Smooth muscle cell (in vitro differentiated cells): Measurements from ENCODE around the gene SIM2. TPM values are rescaled to one million over a fixed set of nuclear protein-coding genes. Genes with fewer than 3 reads are reported as not detected.

Experiments used
- DNase-seq: peaks from one replicate; lab custom pipeline; 2025; ENCODE audit not compliant: unreplicated experiment; lab: John Stamatoyannopoulos, UW
- H2AFZ ChIP-seq: fragments of 200-600 bp; sonication (generic); 2 replicates; pipeline ENCODE4 v1.6.0; 2016; ENCODE audit warnings: antibody characterized with exemption, low read depth, mild to moderate bottlenecking
- H3F3A ChIP-seq: fragments of 200-600 bp; sonication (generic); 2 replicates; pipeline ENCODE4 v1.6.0; 2017; ENCODE audit warnings: antibody characterized with exemption, low read depth
- H3K27ac ChIP-seq: fragments of 200-600 bp; sonication (generic); 2 replicates; pipeline ENCODE4 v1.5.1; 2016; ENCODE audit warnings: low read depth, mild to moderate bottlenecking
- H3K27me3 ChIP-seq: fragments of 200-600 bp; sonication (generic); 2 replicates; pipeline ENCODE4 v1.6.1; 2016; ENCODE audit warnings: low read depth, mild to moderate bottlenecking
- H3K36me3 ChIP-seq: fragments of 200-600 bp; sonication (generic); 2 replicates; pipeline ENCODE4 v1.5.1; 2016; ENCODE audit warnings: low read depth
- H3K4me1 ChIP-seq: fragments of 200-600 bp; sonication (generic); 2 replicates; pipeline ENCODE4 v1.5.1; 2016; ENCODE audit warnings: low read depth
- H3K4me2 ChIP-seq: fragments of 200-600 bp; sonication (generic); 2 replicates; pipeline ENCODE4 v1.6.0; 2016; ENCODE audit warnings: mild to moderate bottlenecking
- H3K4me3 ChIP-seq: fragments of 200-600 bp; sonication (generic); 2 replicates; pipeline ENCODE4 v1.5.1; 2016; ENCODE audit warnings: mild to moderate bottlenecking
- H3K79me2 ChIP-seq: fragments of 200-600 bp; sonication (generic); 2 replicates; pipeline ENCODE4 v1.6.0; 2016; ENCODE audit warnings: low read depth, mild to moderate bottlenecking
- H3K9ac ChIP-seq: fragments of 200-600 bp; sonication (generic); 2 replicates; pipeline ENCODE4 v1.6.0; 2016; ENCODE audit warnings: low read depth
- H3K9me3 ChIP-seq: fragments of 200-600 bp; sonication (generic); replicated peaks from 2 replicates; pipeline ENCODE4 v1.5.1; 2016; ENCODE audit warnings: low read depth
- H4K20me1 ChIP-seq: fragments of 200-600 bp; sonication (generic); 2 replicates; pipeline ENCODE4 v1.6.0; 2016; ENCODE audit warnings: low read depth
- CTCF ChIP-seq: fragments of 200-600 bp; sonication (generic); IDR thresholded peaks from 2 replicates; pipeline ENCODE4 v1.5.1; 2017; ENCODE audit warnings: borderline replicate concordance, mild to moderate bottlenecking, antibody characterized with exemption; ENCODE audit not compliant: insufficient read depth, poor library complexity, severe bottlenecking
- WGBS: methylation state at CpG from one replicate; pipeline ENCODE4 v1.1.7; 2016; ENCODE audit warnings: low lambda C conversion rate; 5-methylcytosine and 5-hydroxymethylcytosine counted together
- polyA plus RNA-seq: library from polyadenylated mRNA; unstranded; fragments of >200 nt; fragmentation: Nextera tagmentation; extraction: Ambion mirVana; gene quantifications from 2 replicates; pipeline ENCODE4 v1.2.1, GENCODE V29; 2016
- total RNA-seq: library from RNA; depleted of rRNA; stranded (reverse); fragments of >200 nt; gene quantifications from 2 replicates; pipeline ENCODE4 v1.2.3, GENCODE V29; 2014

The SIM2 gene
- total and polyA plus RNA-seq, 2 experiments from 2014 or later: 0.25 TPM; not detected in 1

GRCh38 chr21:36743446-36743845, 44.5 kb downstream of the SIM2 start:
- no peak for DNase-seq
- Histone ChIP-seq H3K79me2 (no peaks in the 10 kb centered on the region), H3K4me2 (no peak overlapping the region), H3K9ac (no peak overlapping the region), H3K27me3 (peaks cover 24% of the 10 kb centered on the region), H3K27ac (no peak overlapping the region), H3K9me3 (no peaks in the 10 kb centered on the region), H4K20me1 (no peaks in the 10 kb centered on the region), H3F3A (no peaks in the 10 kb centered on the region), H2AFZ (no peak overlapping the region), H3K4me3 (no peak overlapping the region), H3K4me1 (peaks cover 5% of the 10 kb centered on the region), H3K36me3 (no peaks in the 10 kb centered on the region)
- no peak for TF ChIP-seq CTCF
- 90% methylated on average over 9 of the region's 9 CpGs for WGBS

- Histone ChIP-seq H3K4me3 (no peak overlapping the region), H3K36me3 (no peaks in the 10 kb centered on the region), H3K27ac (no peak overlapping the region), H3K27me3 (peaks cover 30% of the 10 kb centered on the region), H3F3A (no peaks in the 10 kb centered on the region), H3K4me2 (no peak overlapping the region), H3K9me3 (no peaks in the 10 kb centered on the region), H3K79me2 (no peaks in the 10 kb centered on the region), H2AFZ (no peak overlapping the region), H4K20me1 (no peaks in the 10 kb centered on the region), H3K9ac (no peak overlapping the region), H3K4me1 (peaks cover 10% of the 10 kb centered on the region)
- no peak for TF ChIP-seq CTCF
- DNase-seq: no peak
- WGBS: 100% methylated on average over 1 of the region's 3 CpGs
Measured at GRCh38 chr21:36744190-36744559, 45.3 kb downstream of the SIM2 start.

DNA sequence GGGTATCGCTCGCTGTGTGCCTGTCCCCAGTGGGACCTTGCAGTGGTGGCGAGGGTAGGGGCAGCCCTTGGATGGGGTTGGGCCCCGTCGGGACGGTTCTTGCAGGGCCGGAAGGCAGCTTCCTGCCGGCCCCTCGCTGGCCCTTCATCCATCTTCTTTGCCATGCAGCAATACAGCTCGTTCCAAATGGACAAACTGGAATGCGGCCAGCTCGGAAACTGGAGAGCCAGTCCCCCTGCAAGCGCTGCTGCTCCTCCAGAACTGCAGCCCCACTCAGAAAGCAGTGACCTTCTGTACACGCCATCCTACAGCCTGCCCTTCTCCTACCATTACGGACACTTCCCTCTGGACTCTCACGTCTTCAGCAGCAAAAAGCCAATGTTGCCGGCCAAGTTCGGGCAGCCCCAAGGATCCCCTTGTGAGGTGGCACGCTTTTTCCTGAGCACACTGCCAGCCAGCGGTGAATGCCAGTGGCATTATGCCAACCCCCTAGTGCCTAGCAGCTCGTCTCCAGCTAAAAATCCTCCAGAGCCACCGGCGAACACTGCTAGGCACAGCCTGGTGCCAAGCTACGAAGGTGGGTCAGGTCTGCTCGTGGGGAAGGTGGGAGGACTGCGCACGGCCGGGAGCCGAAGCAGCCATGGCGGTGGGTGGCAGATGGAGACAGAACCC, 45.8 kb downstream of the SIM2 start:
- Histone ChIP-seq H3K4me3 (no peak overlapping the region), H3K4me1 (peaks cover 15% of the 10 kb centered on the region), H3K4me2 (no peak overlapping the region), H3K9me3 (no peaks in the 10 kb centered on the region), H3F3A (no peaks in the 10 kb centered on the region), H3K27ac (no peak overlapping the region), H3K36me3 (no peaks in the 10 kb centered on the region), H3K9ac (no peak overlapping the region), H4K20me1 (no peaks in the 10 kb centered on the region), H3K27me3 (peaks cover 30% of the 10 kb centered on the region), H3K79me2 (no peaks in the 10 kb centered on the region), H2AFZ (no peak overlapping the region)
- DNase-seq: no peak
- WGBS: 93% methylated on average over 30 of the region's 30 CpGs
- TF ChIP-seq CTCF: no peak

GRCh38 chr21:36745459-36745858, 46.5 kb downstream of the SIM2 start:
- Histone ChIP-seq H2AFZ (no peak overlapping the region), H3K4me2 (no peak overlapping the region), H3K36me3 (no peaks in the 10 kb centered on the region), H3K9ac (no peak overlapping the region), H4K20me1 (no peaks in the 10 kb centered on the region), H3K4me1 (peaks cover 22% of the 10 kb centered on the region), H3K4me3 (no peak overlapping the region), H3F3A (no peaks in the 10 kb centered on the region), H3K27ac (no peak overlapping the region), H3K9me3 (no peaks in the 10 kb centered on the region), H3K79me2 (no peaks in the 10 kb centered on the region), H3K27me3 (peaks cover 30% of the 10 kb centered on the region)
- TF ChIP-seq CTCF: no peak
- WGBS: 96% methylated on average over 5 of the region's 5 CpGs
- no peak for DNase-seq
